Stomach (tissue), 19 donors: ENCODE data around the gene ANXA2. TPM values are rescaled to one million over a fixed set of nuclear protein-coding genes. Genes with fewer than 3 reads are reported as not detected.

Source experiments
- DNase-seq, 2 donors: peaks; one replicate each; pipeline versions ENCODE4 v3.0.0 to v3.0.0-alpha.2; 2013 to 2019
- H3K27ac ChIP-seq, 5 donors: fragments of 200-600 bp in 4 of 5; sonication (generic) in 4 of 5; one replicate each; pipeline ENCODE4 v1.5.1; 2013 to 2019; ENCODE audit warnings: mild to moderate bottlenecking in 1 of 5, moderate library complexity in 1 of 5
- H3K27me3 ChIP-seq, 3 donors: fragments of 200-600 bp; sonication (generic); one replicate each; pipeline ENCODE4 v1.5.1; 2017 to 2019; ENCODE audit warnings: mixed run types in 1 of 3
- H3K36me3 ChIP-seq, 4 donors: fragments of 200-600 bp; sonication (generic); 1 replicate in 3 of 4; 2 replicates in 1 of 4; pipeline ENCODE4 v1.5.1; 2016 to 2019
- H3K4me1 ChIP-seq, 4 donors: fragments of 200-600 bp; sonication (generic); one replicate each; pipeline ENCODE4 v1.5.1; 2016 to 2019
- H3K4me3 ChIP-seq, 4 donors: fragments of 200-600 bp; sonication (generic) in 3 of 4; one replicate each; pipeline ENCODE4 v1.5.1; 2016 to 2019; ENCODE audit warnings: mild to moderate bottlenecking in 1 of 4
- H3K9me3 ChIP-seq, 4 donors: fragments of 200-600 bp; sonication (generic); one replicate each; pipeline ENCODE4 v1.5.1; 2016 to 2019
- EP300 ChIP-seq: sonication (generic); formaldehyde crosslinking; IDR thresholded peaks from one replicate; pipeline ENCODE4 v1.6.1; 2017; ENCODE audit warnings: antibody characterized with exemption
- POLR2A ChIP-seq, 4 donors: fragments of 450-650 bp; IDR thresholded peaks; one replicate each; pipeline ENCODE4 v1.6.1; 2016; ENCODE audit warnings: antibody characterized with exemption in 4 of 4, control low read depth in 2 of 4, mild to moderate bottlenecking in 1 of 4, moderate library complexity in 1 of 4
- POLR2AphosphoS5 ChIP-seq, 3 donors: sonication (generic); formaldehyde crosslinking; IDR thresholded peaks; one replicate each; pipeline ENCODE4 v1.6.1; 2016; ENCODE audit warnings: antibody characterized with exemption in 3 of 3
- WGBS, 5 donors: extraction: QIAGEN DNeasy Blood & Tissue Kit in 3 of 5; methylation state at CpG; one replicate each; pipeline versions ENCODE4 v1.1.5 to v1.1.7; 2013 to 2018; 5-methylcytosine and 5-hydroxymethylcytosine counted together
- intact Hi-C: fragments of 100-400 bp; cut with DNase I; formaldehyde crosslinking; loops from one replicate; pipeline ENCODE4 v1.15.1; 2023; ENCODE audit warnings: low total_unique reads
- long read RNA-seq, 10 donors: transcript quantifications; one replicate each; lab custom pipeline, GENCODE V29; 2026
- polyA plus RNA-seq, 3 donors: library from polyadenylated mRNA; stranded (reverse); fragments of 200-250 nt; gene quantifications; one replicate each; pipeline ENCODE4 v1.2.3, GENCODE V29; 2013
- total RNA-seq, 5 donors: library from RNA; depleted of rRNA; stranded (reverse); fragments of >200 nt; gene quantifications; one replicate each; pipeline versions ENCODE4 v1.1.0 to v1.2.3, GENCODE V29; 2014 to 2016
- TF ChIP-seq, protein P1 (sequence below), 7 experiments: fragments of 450-650 bp in 4 of 7; fragments of 200-600 bp in 3 of 7; sonication (generic) in 3 of 7; IDR thresholded peaks; one replicate each; pipeline ENCODE4 v1.5.1; 2016 to 2019; ENCODE audit warnings: antibody characterized with exemption in 7 of 7, control low read depth in 2 of 7, mild to moderate bottlenecking in 1 of 7
- donor health status: healthy with polysubstance abuse.
- donor health status: Bipolar disorder and iron deficiency.
- donor health status: healthy.

Gene ANXA2
- total RNA-seq (1,000 to 10,000 TPM in 1 of 5 donors, 100 to 1,000 TPM in 4; 292 to 1,332 (median 460) TPM), polyA plus RNA-seq (100 to 1,000 TPM; 600 to 928 (median 774) TPM)
- long read RNA-seq, donor 1, transcript ANXA2-204 (13 exons, 1,435 nt), result major isoform, 78 of 146 reads
- long read RNA-seq, donor 1, transcript ANXA2-203 (14 exons, 1,444 nt), result minor isoform, 5 of 146 reads
- long read RNA-seq, donor 1, partial matches to known transcripts, result 62 of 146 reads
- long read RNA-seq, donor 1, other reads (novel, unspliced or antisense), result 0 of 146 reads
- long read RNA-seq, donor 2, transcript ANXA2-204 (13 exons, 1,435 nt), result major isoform, 156 of 259 reads
- long read RNA-seq, donor 2, transcript ANXA2-203 (14 exons, 1,444 nt), result minor isoform, 11 of 259 reads
- long read RNA-seq, donor 2, partial matches to known transcripts, result 73 of 259 reads
- long read RNA-seq, donor 2, other reads (novel, unspliced or antisense), result 14 of 259 reads
- long read RNA-seq, donor 3, transcript ANXA2-204 (13 exons, 1,435 nt), result major isoform, 74 of 136 reads
- long read RNA-seq, donor 3, transcript ANXA2-203 (14 exons, 1,444 nt), result minor isoform, 5 of 136 reads
- long read RNA-seq, donor 3, partial matches to known transcripts, result 53 of 136 reads
- long read RNA-seq, donor 3, other reads (novel, unspliced or antisense), result 0 of 136 reads
- long read RNA-seq, donor 4, transcript ANXA2-204 (13 exons, 1,435 nt), result major isoform, 21 of 23 reads
- long read RNA-seq, donor 4, partial matches to known transcripts, result 0 of 23 reads
- long read RNA-seq, donor 4, other reads (novel, unspliced or antisense), result 0 of 23 reads
- long read RNA-seq, donor 5, transcript ANXA2-204 (13 exons, 1,435 nt), result major isoform, 124 of 250 reads
- long read RNA-seq, donor 5, transcript ANXA2-203 (14 exons, 1,444 nt), result minor isoform, 9 of 250 reads
- long read RNA-seq, donor 5, partial matches to known transcripts, result 98 of 250 reads
- long read RNA-seq, donor 5, other reads (novel, unspliced or antisense), result 14 of 250 reads
- long read RNA-seq, donor 6, transcript ANXA2-204 (13 exons, 1,435 nt), result major isoform, 302 of 576 reads
- long read RNA-seq, donor 6, transcript ANXA2-203 (14 exons, 1,444 nt), result minor isoform, 25 of 576 reads
- long read RNA-seq, donor 6, partial matches to known transcripts, result 193 of 576 reads
- long read RNA-seq, donor 6, other reads (novel, unspliced or antisense), result 44 of 576 reads
- long read RNA-seq, donor 7, transcript ANXA2-204 (13 exons, 1,435 nt), result major isoform, 184 of 479 reads
- long read RNA-seq, donor 7, transcript ANXA2-203 (14 exons, 1,444 nt), result minor isoform, 11 of 479 reads
- long read RNA-seq, donor 7, partial matches to known transcripts, result 263 of 479 reads
- long read RNA-seq, donor 7, other reads (novel, unspliced or antisense), result 15 of 479 reads
- long read RNA-seq, donor 8, transcript ANXA2-203 (14 exons, 1,444 nt), result minor isoform, 10 of 255 reads
- long read RNA-seq, donor 8, transcript ANXA2-204 (13 exons, 1,435 nt), result major isoform, 115 of 255 reads
- long read RNA-seq, donor 8, partial matches to known transcripts, result 114 of 255 reads
- long read RNA-seq, donor 8, other reads (novel, unspliced or antisense), result 12 of 255 reads
- long read RNA-seq, donor 9, transcript ANXA2-204 (13 exons, 1,435 nt), result major isoform, 106 of 251 reads
- long read RNA-seq, donor 9, partial matches to known transcripts, result 125 of 251 reads
- long read RNA-seq, donor 9, other reads (novel, unspliced or antisense), result 7 of 251 reads
- long read RNA-seq, donor 10, transcript ANXA2-203 (14 exons, 1,444 nt), result minor isoform, 8 of 134 reads
- long read RNA-seq, donor 10, transcript ANXA2-204 (13 exons, 1,435 nt), result major isoform, 65 of 134 reads
- long read RNA-seq, donor 10, partial matches to known transcripts, result 52 of 134 reads
- long read RNA-seq, donor 10, other reads (novel, unspliced or antisense), result 7 of 134 reads

DNA sequence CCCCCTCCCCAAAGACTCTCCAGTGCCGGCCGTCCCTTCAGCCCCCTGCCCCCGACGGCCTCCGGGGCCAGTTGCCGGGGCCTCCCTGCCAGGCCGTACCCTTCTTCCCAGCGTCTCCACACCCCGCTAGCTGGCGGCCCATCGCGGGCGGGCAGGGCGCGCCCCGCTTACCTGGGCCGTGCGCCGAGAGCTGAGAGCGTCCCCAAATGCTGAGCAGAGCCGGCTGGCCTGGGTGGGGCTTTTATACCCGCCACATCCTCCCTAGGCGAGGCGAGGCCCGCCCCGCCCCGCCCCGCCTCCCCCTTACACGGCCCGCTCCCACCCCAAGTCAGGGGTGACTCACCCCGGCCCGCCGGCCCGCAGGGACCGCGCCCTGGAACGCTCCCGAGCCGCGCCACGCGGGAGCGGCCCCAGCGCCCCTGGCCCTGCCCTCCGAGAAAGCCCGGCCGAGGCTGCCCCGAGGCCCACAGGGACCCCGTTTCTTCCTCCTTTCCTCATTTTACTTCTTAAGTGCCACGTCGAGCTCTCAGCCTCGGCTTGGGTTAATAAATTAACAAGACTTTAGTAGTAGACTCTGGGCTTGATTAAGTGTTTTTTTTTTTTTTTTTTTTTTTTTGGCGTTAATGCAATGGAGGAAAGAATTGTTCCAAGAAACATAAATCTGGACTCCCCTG is at the start of gene ANXA2:
ANXA2 (minus strand) TSS at position 215 of the 674 bp plus-strand sequence. CDS start 11,911 bp downstream, outside the sequence.
- H3K9me3 ChIP-seq, result no peaks in the 10 kb centered on the region
- H3K4me3 ChIP-seq, result peak within 1 kb of the TSS; percentile 72 to 89 (median 80)
- peaks cover 0 to 5% (median 0%) of the 10 kb centered on the region in 3 donors for H3K27me3 ChIP-seq
- H3K4me1 ChIP-seq, result peaks cover 40 to 68% (median 54%) of the 10 kb centered on the region in 4 donors
- TF ChIP-seq POLR2A (IDR thresholded peaks at IDR 0.05) (peak in 2 of 4 donors; percentile 14 to 66), POLR2AphosphoS5 (IDR thresholded peaks at IDR 0.05) (peak; percentile 51 to 97 (median 97)), EP300 (no peak)
- TF ChIP-seq, protein P1, sequence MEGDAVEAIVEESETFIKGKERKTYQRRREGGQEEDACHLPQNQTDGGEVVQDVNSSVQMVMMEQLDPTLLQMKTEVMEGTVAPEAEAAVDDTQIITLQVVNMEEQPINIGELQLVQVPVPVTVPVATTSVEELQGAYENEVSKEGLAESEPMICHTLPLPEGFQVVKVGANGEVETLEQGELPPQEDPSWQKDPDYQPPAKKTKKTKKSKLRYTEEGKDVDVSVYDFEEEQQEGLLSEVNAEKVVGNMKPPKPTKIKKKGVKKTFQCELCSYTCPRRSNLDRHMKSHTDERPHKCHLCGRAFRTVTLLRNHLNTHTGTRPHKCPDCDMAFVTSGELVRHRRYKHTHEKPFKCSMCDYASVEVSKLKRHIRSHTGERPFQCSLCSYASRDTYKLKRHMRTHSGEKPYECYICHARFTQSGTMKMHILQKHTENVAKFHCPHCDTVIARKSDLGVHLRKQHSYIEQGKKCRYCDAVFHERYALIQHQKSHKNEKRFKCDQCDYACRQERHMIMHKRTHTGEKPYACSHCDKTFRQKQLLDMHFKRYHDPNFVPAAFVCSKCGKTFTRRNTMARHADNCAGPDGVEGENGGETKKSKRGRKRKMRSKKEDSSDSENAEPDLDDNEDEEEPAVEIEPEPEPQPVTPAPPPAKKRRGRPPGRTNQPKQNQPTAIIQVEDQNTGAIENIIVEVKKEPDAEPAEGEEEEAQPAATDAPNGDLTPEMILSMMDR (IDR thresholded peaks at IDR 0.05), result no peak
- H3K27ac ChIP-seq, result peak within 1 kb of the TSS; percentile 97 to 99 (median 98)
- intact Hi-C loops, result no loop called here
- WGBS, 5 donors, result 0 to 1% (median 0%) methylated on average over 33 to 53 of the region's 53 CpGs
- peaks cover 0 to 16% (median 7%) of the 10 kb centered on the region in 4 donors for H3K36me3 ChIP-seq
- peak; percentile 87 to 95 for DNase-seq

DNA sequence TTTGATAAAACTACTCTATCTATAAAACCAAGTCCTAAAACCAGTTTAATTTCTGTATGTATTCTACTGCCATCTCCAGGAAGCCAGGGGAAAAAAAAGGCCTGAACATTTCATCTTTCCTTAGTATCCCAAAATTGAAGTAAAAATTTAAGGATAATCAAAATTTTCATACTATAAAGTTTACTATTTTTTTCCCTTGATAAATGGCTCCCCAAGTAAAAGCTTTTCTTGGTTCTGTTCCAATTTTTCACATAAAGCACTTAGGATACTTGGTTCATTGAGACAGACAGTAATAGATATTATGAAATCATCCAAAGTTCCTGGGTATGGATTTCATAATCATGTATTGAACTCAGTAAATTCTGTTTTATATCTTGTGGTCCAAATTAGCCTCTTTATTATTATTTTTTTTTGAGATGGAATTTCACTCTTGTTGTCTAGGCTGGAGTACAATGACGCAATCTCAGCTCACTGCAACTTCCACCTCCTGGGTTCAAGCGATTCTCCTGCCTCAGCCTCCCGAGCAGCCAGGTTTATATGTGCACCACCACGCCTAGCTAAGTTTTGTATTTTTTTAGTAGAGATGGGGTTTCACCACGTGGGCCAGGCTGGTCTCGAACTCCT is 46.6 kb upstream of the ANXA2 start:
- DNase-seq, result peak in 1 of 2 donors; percentile 33
- intact Hi-C loops, result no loop called here

DNA sequence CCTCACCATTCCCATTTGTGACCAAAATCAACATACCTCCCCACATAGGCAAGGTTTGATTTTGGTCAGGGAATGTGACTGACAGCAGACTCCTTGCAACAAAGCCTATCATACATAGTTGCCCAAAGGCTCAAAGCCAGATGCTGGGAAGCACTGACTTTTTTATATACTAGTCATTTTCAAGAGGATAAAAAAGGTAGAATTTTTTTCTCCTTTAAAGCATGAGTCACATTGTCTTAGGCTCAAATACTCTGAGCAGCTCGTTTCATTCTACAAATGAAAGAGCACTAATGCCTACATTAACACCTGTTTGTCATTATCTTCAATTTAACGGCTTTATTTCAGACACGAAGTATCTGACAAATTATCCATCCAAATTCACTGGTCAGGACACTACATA is 45.0 kb upstream of the ANXA2 start:
- TF ChIP-seq, protein P1 (IDR thresholded peaks at IDR 0.05), result no peak
- no peak for TF ChIP-seq POLR2A (IDR thresholded peaks at IDR 0.05)
- no peak for TF ChIP-seq EP300
- no peak for TF ChIP-seq POLR2AphosphoS5 (IDR thresholded peaks at IDR 0.05)
- WGBS, 5 donors, result 73 to 80% (median 74%) methylated on average over 3 of the region's 3 CpGs
- Histone ChIP-seq H3K4me1 (peaks cover 0 to 7% (median 0%) of the 10 kb centered on the region in 4 donors), H3K9me3 (no peaks in the 10 kb centered on the region), H3K27ac (no peak overlapping the region), H3K27me3 (no peaks in the 10 kb centered on the region), H3K4me3 (no peak overlapping the region), H3K36me3 (peaks cover under 1 to 52% (median 39%) of the 10 kb centered on the region in 4 donors)
- DNase-seq, result no peak
- intact Hi-C loops, result no loop called here

More for the DNA sequence above, 46.6 kb upstream of the ANXA2 start:
- Histone ChIP-seq H3K4me1 (peaks cover 0 to 18% (median 0%) of the 10 kb centered on the region in 4 donors), H3K27me3 (no peaks in the 10 kb centered on the region), H3K9me3 (no peaks in the 10 kb centered on the region), H3K36me3 (peaks cover 9 to 57% (median 44%) of the 10 kb centered on the region in 4 donors), H3K4me3 (no peak overlapping the region), H3K27ac (no peak overlapping the region)
- TF ChIP-seq POLR2A (IDR thresholded peaks at IDR 0.05), result no peak
- TF ChIP-seq, protein P1 (IDR thresholded peaks at IDR 0.05), result peak in 4 of 7 experiments; percentile 6 to 56 (median 34)
- 83 to 90% (median 88%) methylated on average over 6 of the region's 6 CpGs for WGBS, 5 donors
